ENCODE results near the gene MT1E. TPM values are rescaled to one million over a fixed set of nuclear protein-coding genes. Genes with fewer than 3 reads are reported as not detected.

The MT1E gene
- total and polyA plus RNA-seq, 2 of the 8 experiments (the other 6 are each of a cell fraction or from before 2014, with no cell fraction given), result 7.9 to 117 TPM

GRCh38 chr16:56635441-56635967, 9.9 kb downstream of the MT1E start:
- DNase-seq (ENCODE audit: low read depth in 1 of 2, low spot score in 2 of 2) (peak in 1 of 2 experiments; percentile 66), FAIRE-seq (no peak)
- H3K56ac ChIP-seq (replicated peaks; ENCODE audit: insufficient read length, low read depth, low read length), result no peak overlapping the region
- peaks cover 96 to 100% (median 100%) of the 10 kb centered on the region in 4 experiments for H3K27me3 ChIP-seq (replicated peaks in 1 of 4; ENCODE audit: control insufficient read depth in 3 of 4, extremely low read depth in 1 of 4, insufficient read depth in 3 of 4, low read length in 3 of 4)
- peaks cover 3 to 18% (median 7%) of the 10 kb centered on the region in 4 experiments for H3K4me1 ChIP-seq (replicated peaks in 1 of 4; ENCODE audit: control insufficient read depth in 3 of 4, insufficient read depth in 4 of 4, low read length in 3 of 4)
- peaks cover 9% of the 10 kb centered on the region for H3K23me2 ChIP-seq (ENCODE audit: low read depth, low read length)
- H2BK5ac ChIP-seq (ENCODE audit: low read depth, low read length), result no peak overlapping the region
- CTCF ChIA-PET (ENCODE audit: partially characterized antibody), result interaction anchor here (1.4 to 3.0 kb wide), 3 partner anchors 11 to 32 kb away, joined by 7 to 13 read pairs (median 8); no protein-coding TSS in a partner anchor
- peaks cover 14 to 26% of the 10 kb centered on the region in 2 experiments for H4K20me1 ChIP-seq (replicated peaks in 1 of 2; ENCODE audit: control insufficient read depth in 1 of 2, insufficient read depth in 2 of 2, low read length in 2 of 2)
- no peaks in the 10 kb centered on the region for H3K79me2 ChIP-seq (ENCODE audit: control insufficient read depth in 1 of 2, insufficient read depth in 2 of 2, low read length in 2 of 2)
- H2BK15ac ChIP-seq (ENCODE audit: low read length), result no peak overlapping the region
- TF ChIP-seq EZH2 (IDR thresholded peaks at IDR 0.05; ENCODE audit: low read depth, low read length, severe bottlenecking) (peak; percentile 98), RAD21 (IDR thresholded peaks at IDR 0.05 in 1 of 2, conservative IDR thresholded peaks at IDR 0.05 in 1 of 2; ENCODE audit: low read depth in 2 of 2, low read length in 2 of 2) (no peak), RBBP5 (IDR thresholded peaks at IDR 0.05; ENCODE audit: borderline replicate concordance, low read depth, low read length) (no peak), MAX (IDR thresholded peaks at IDR 0.05) (peak; percentile 35; the same call in 1 of the 2 replicates), RNF2 (IDR thresholded peaks at IDR 0.05; ENCODE audit: borderline replicate concordance, low read depth, low read length, missing control alignments, poor library complexity, severe bottlenecking) (peak; percentile 10), SUZ12 (IDR thresholded peaks at IDR 0.05; ENCODE audit: low read length) (peak; percentile 95)
- no peak overlapping the region for H2BK120ac ChIP-seq (replicated peaks; ENCODE audit: low read depth, low read length)
- H4K5ac ChIP-seq (ENCODE audit: insufficient read length, low read depth, low read length), result no peak overlapping the region
- peak overlapping the region; percentile 13; the same call in 1 of the 2 replicates for H3K18ac ChIP-seq (ENCODE audit: extremely low read depth, low read length)
- no peak overlapping the region for H4K91ac ChIP-seq (replicated peaks; ENCODE audit: insufficient read length, low read length)
- POLR2A ChIA-PET (ENCODE audit: partially characterized antibody), result interaction anchor here (0.8 to 4.8 kb wide), 6 partner anchors 9 to 35 kb away, joined by 3 to 32 read pairs (median 5); partner anchors contain the start of genes MT1E, MT1G and MT1H
- no peak overlapping the region for H2AK5ac ChIP-seq (ENCODE audit: low read depth, low read length)
- no peak overlapping the region for H2AFZ ChIP-seq (ENCODE audit: low read length)
- H3K4me2 ChIP-seq (ENCODE audit: insufficient read depth in 1 of 2, low read depth in 2 of 2, low read length in 2 of 2), result peak overlapping the region; percentile 42 to 63
- H3K23ac ChIP-seq (ENCODE audit: insufficient read length), result no peak overlapping the region
- H3K79me1 ChIP-seq (ENCODE audit: low read depth, low read length), result no peaks in the 10 kb centered on the region
- no peaks in the 10 kb centered on the region; a peak in 1 of 8 replicates for H3K36me3 ChIP-seq (ENCODE audit: control insufficient read depth in 2 of 4, insufficient read depth in 4 of 4, low read length in 3 of 4)
- no peak overlapping the region for H4K8ac ChIP-seq (ENCODE audit: extremely low read depth, insufficient read depth, low read length)
- no peaks in the 10 kb centered on the region for H3K9me3 ChIP-seq (ENCODE audit: insufficient read depth in 2 of 2, low read depth in 1 of 2, low read length in 1 of 2)
- H3K4me3 ChIP-seq (ENCODE audit: extremely low read depth in 1 of 4, insufficient read depth in 2 of 4, low read depth in 3 of 4, low read length in 4 of 4), result peak overlapping the region in 2 of 4 experiments; percentile 6 to 46; a peak in 2 of 8 replicates
- 0 out of 2 replicates have a peak overlapping the region, but pooled peaks have one; percentile 17 for H2BK12ac ChIP-seq (ENCODE audit: low read depth, low read length)
- WGBS, 2 experiments (ENCODE audit: extremely low coverage in 1 of 2, insufficient coverage in 1 of 2, insufficient read length in 1 of 2, insufficient replicate concordance in 2 of 2, low coverage in 1 of 2, low lambda C conversion rate in 2 of 2, missing lambda C conversion rate in 1 of 2), result 2% methylated on average over 34 of the region's 40 CpGs; no CpG with 5 or more reads in 1 of the 2 experiments
- no peak overlapping the region for H2BK20ac ChIP-seq (ENCODE audit: low read length)
- no peak overlapping the region for H3K27ac ChIP-seq (ENCODE audit: low read depth, low read length)
- H3K4ac ChIP-seq (replicated peaks; ENCODE audit: insufficient read length, low read depth, low read length), result no peak overlapping the region
- no peak overlapping the region for H3K14ac ChIP-seq (ENCODE audit: insufficient read length)
- H3K9ac ChIP-seq (replicated peaks in 1 of 4; ENCODE audit: extremely low read depth in 1 of 4, low read depth in 3 of 4, low read length in 3 of 4), result no peak overlapping the region
